A549 (cell line): ENCODE data around the gene RGL1.

Source experiments
- EP300 ChIP-seq, 2 experiments: fragments of >200 bp; sonication (Bioruptor Twin); formaldehyde crosslinking; IDR thresholded peaks; 2 replicates in 1 of 2; 3 replicates in 1 of 2; pipeline ENCODE4 v1.6.1; 2016 to 2017
- HOXA7 ChIP-seq: fragments of 250-450 bp; sonication (Bioruptor Pico); IDR thresholded peaks from 2 replicates; pipeline ENCODE4 v1.5.0; 2020; ENCODE audit warnings: mild to moderate bottlenecking, moderate library complexity
- NR3C1 ChIP-seq: fragments of >200 bp; sonication (Bioruptor Twin); formaldehyde crosslinking; IDR thresholded peaks from 3 replicates; pipeline ENCODE4 v1.6.1; 2017
- POLR2A ChIP-seq: IDR thresholded peaks from 2 replicates; pipeline ENCODE4 v1.6.1; 2012; ENCODE audit warnings: mild to moderate bottlenecking, low read length
- TF ChIP-seq, protein P1 (sequence below): fragments of >200 bp; sonication (Bioruptor Twin); formaldehyde crosslinking; IDR thresholded peaks from 3 replicates; pipeline ENCODE4 v1.5.1; 2016
- TF ChIP-seq, protein P2 (sequence below): IDR thresholded peaks from 2 replicates; pipeline ENCODE4 v1.6.1; 2012
- TF ChIP-seq, protein P3 (sequence below): IDR thresholded peaks from 2 replicates; pipeline ENCODE4 v1.6.1; 2012
- TF ChIP-seq, protein P4 (sequence below): fragments of 200-600 bp; sonication (generic); IDR thresholded peaks from 2 replicates; pipeline ENCODE4 v1.6.1; 2016; ENCODE audit warnings: antibody characterized with exemption, mild to moderate bottlenecking, moderate library complexity

DNA sequence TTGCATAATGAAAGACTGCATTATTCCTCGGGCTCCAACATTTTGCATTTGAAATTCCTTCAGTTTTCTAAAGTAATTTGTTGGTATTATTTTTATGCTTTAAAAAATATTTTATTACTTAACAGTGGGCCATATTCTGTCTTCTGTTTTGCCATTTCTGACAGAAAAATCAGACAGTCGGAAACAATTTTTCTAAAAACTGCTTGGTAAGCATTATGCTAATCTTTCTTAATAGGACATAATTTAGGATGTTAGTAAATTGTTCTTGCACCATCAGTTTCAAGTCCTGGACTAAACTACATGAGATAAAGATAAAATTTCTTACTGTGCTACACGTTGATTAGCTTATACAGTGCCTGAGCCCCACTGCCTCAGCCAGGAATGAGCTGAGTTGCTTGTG lies 11.2 kb downstream of the RGL1 start:
- TF ChIP-seq POLR2A (no peak), HOXA7 (CRISPR knock-in tag) (no peak), NR3C1 (no peak), EP300 (IDR thresholded peaks at IDR 0.05) (no peak)
- TF ChIP-seq, protein P1, sequence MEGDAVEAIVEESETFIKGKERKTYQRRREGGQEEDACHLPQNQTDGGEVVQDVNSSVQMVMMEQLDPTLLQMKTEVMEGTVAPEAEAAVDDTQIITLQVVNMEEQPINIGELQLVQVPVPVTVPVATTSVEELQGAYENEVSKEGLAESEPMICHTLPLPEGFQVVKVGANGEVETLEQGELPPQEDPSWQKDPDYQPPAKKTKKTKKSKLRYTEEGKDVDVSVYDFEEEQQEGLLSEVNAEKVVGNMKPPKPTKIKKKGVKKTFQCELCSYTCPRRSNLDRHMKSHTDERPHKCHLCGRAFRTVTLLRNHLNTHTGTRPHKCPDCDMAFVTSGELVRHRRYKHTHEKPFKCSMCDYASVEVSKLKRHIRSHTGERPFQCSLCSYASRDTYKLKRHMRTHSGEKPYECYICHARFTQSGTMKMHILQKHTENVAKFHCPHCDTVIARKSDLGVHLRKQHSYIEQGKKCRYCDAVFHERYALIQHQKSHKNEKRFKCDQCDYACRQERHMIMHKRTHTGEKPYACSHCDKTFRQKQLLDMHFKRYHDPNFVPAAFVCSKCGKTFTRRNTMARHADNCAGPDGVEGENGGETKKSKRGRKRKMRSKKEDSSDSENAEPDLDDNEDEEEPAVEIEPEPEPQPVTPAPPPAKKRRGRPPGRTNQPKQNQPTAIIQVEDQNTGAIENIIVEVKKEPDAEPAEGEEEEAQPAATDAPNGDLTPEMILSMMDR = no peak
- TF ChIP-seq, protein P2, sequence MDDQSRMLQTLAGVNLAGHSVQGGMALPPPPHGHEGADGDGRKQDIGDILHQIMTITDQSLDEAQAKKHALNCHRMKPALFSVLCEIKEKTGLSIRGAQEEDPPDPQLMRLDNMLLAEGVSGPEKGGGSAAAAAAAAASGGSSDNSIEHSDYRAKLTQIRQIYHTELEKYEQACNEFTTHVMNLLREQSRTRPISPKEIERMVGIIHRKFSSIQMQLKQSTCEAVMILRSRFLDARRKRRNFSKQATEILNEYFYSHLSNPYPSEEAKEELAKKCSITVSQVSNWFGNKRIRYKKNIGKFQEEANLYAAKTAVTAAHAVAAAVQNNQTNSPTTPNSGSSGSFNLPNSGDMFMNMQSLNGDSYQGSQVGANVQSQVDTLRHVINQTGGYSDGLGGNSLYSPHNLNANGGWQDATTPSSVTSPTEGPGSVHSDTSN = no peak
- TF ChIP-seq, protein P3, sequence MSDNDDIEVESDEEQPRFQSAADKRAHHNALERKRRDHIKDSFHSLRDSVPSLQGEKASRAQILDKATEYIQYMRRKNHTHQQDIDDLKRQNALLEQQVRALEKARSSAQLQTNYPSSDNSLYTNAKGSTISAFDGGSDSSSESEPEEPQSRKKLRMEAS = no peak
- TF ChIP-seq, protein P4, sequence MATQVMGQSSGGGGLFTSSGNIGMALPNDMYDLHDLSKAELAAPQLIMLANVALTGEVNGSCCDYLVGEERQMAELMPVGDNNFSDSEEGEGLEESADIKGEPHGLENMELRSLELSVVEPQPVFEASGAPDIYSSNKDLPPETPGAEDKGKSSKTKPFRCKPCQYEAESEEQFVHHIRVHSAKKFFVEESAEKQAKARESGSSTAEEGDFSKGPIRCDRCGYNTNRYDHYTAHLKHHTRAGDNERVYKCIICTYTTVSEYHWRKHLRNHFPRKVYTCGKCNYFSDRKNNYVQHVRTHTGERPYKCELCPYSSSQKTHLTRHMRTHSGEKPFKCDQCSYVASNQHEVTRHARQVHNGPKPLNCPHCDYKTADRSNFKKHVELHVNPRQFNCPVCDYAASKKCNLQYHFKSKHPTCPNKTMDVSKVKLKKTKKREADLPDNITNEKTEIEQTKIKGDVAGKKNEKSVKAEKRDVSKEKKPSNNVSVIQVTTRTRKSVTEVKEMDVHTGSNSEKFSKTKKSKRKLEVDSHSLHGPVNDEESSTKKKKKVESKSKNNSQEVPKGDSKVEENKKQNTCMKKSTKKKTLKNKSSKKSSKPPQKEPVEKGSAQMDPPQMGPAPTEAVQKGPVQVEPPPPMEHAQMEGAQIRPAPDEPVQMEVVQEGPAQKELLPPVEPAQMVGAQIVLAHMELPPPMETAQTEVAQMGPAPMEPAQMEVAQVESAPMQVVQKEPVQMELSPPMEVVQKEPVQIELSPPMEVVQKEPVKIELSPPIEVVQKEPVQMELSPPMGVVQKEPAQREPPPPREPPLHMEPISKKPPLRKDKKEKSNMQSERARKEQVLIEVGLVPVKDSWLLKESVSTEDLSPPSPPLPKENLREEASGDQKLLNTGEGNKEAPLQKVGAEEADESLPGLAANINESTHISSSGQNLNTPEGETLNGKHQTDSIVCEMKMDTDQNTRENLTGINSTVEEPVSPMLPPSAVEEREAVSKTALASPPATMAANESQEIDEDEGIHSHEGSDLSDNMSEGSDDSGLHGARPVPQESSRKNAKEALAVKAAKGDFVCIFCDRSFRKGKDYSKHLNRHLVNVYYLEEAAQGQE = no peak
